ENCODE measurements around the gene SEC16B. TPM values are rescaled to one million over a fixed set of nuclear protein-coding genes. Genes with fewer than 3 reads are reported as not detected.

The SEC16B gene
- total RNA-seq, 2 donors from 2014 or later, result 11.2 to 37.6 TPM

- no peak overlapping the region for H3K27ac ChIP-seq
- no peak for TF ChIP-seq CTCF (IDR thresholded peaks at IDR 0.05)
- no peak for TF ChIP-seq POLR2A (IDR thresholded peaks at IDR 0.05)
- H3K4me1 ChIP-seq, result peaks cover 4% of the 10 kb centered on the region
- WGBS, 2 donors, result 59 to 65% methylated on average over 3 of the region's 3 CpGs
- H3K36me3 ChIP-seq (replicated peaks in 1 of 2; ENCODE audit: insufficient read depth in 1 of 2, low read depth in 2 of 2), result no peaks in the 10 kb centered on the region
- DNase-seq (no peak), ATAC-seq (no peak)
- no peaks in the 10 kb centered on the region for H3K9me3 ChIP-seq
- intact Hi-C loops (cut with DNase I), result no loop called here
- H3K4me3 ChIP-seq, result no peak overlapping the region
- no peaks in the 10 kb centered on the region for H3K27me3 ChIP-seq
Observed at GRCh38 chr1:178011465-178011828, 41.6 kb upstream of the SEC16B start.

- intact Hi-C loops (cut with DNase I), result no loop called here
- Histone ChIP-seq H3K4me1 (peaks cover 4% of the 10 kb centered on the region), H3K4me3 (no peak overlapping the region), H3K27ac (no peak overlapping the region), H3K27me3 (no peaks in the 10 kb centered on the region), H3K9me3 (no peaks in the 10 kb centered on the region), H3K36me3 (replicated peaks in 1 of 2; ENCODE audit: insufficient read depth in 1 of 2, low read depth in 2 of 2) (no peaks in the 10 kb centered on the region)
- WGBS, 2 donors, result 42 to 45% methylated on average over 10 of the region's 10 CpGs
- TF ChIP-seq CTCF (IDR thresholded peaks at IDR 0.05) (no peak), POLR2A (IDR thresholded peaks at IDR 0.05) (no peak)
- DNase-seq (no peak), ATAC-seq (no peak)
Observed at GRCh38 chr1:178010674-178011464, 41.0 kb upstream of the SEC16B start.

- Histone ChIP-seq H3K27me3 (no peaks in the 10 kb centered on the region), H3K4me1 (peaks cover 4% of the 10 kb centered on the region), H3K27ac (no peak overlapping the region), H3K36me3 (replicated peaks in 1 of 2; ENCODE audit: insufficient read depth in 1 of 2, low read depth in 2 of 2) (no peaks in the 10 kb centered on the region), H3K4me3 (no peak overlapping the region), H3K9me3 (no peaks in the 10 kb centered on the region)
- DNase-seq (no peak), ATAC-seq (no peak)
- no peak for TF ChIP-seq POLR2A (IDR thresholded peaks at IDR 0.05)
- TF ChIP-seq CTCF (IDR thresholded peaks at IDR 0.05), result no peak
- 90 to 94% methylated on average over 4 of the region's 4 CpGs for WGBS, 2 donors
- intact Hi-C loops (cut with DNase I), result no loop called here
Observed at GRCh38 chr1:178006043-178006442, 36.2 kb upstream of the SEC16B start.

- ATAC-seq, result no peak
- Histone ChIP-seq H3K27ac (no peak overlapping the region), H3K4me3 (no peak overlapping the region), H3K36me3 (replicated peaks in 1 of 2; ENCODE audit: insufficient read depth in 1 of 2, low read depth in 2 of 2) (no peaks in the 10 kb centered on the region), H3K9me3 (no peaks in the 10 kb centered on the region), H3K4me1 (peaks cover under 1% of the 10 kb centered on the region), H3K27me3 (no peaks in the 10 kb centered on the region)
- intact Hi-C loops (cut with DNase I), result no loop called here
- no peak for DNase-seq
- 79 to 87% methylated on average over 5 of the region's 5 CpGs for whole genome bisulfite sequencing, 2 donors
- no peak for TF ChIP-seq CTCF (IDR thresholded peaks at IDR 0.05)
- TF ChIP-seq POLR2A (IDR thresholded peaks at IDR 0.05), result no peak
Observed at GRCh38 chr1:178005450-178005849, 35.6 kb upstream of the SEC16B start.

- Histone ChIP-seq H3K27me3 (no peaks in the 10 kb centered on the region), H3K4me3 (no peak overlapping the region), H3K4me1 (no peaks in the 10 kb centered on the region), H3K36me3 (replicated peaks in 1 of 2; ENCODE audit: insufficient read depth in 1 of 2, low read depth in 2 of 2) (no peaks in the 10 kb centered on the region), H3K9me3 (no peaks in the 10 kb centered on the region), H3K27ac (no peak overlapping the region)
- ATAC-seq (no peak), DNase-seq (no peak)
- intact Hi-C loops (cut with DNase I), result no loop called here
- TF ChIP-seq CTCF (IDR thresholded peaks at IDR 0.05) (no peak), POLR2A (IDR thresholded peaks at IDR 0.05) (no peak)
- 73 to 74% methylated on average over 6 of the region's 6 CpGs for WGBS, 2 donors
Observed at GRCh38 chr1:178004926-178005391, 35.1 kb upstream of the SEC16B start.
